GM18505 (cell line): Measurements from ENCODE around the gene BCL10.
A peak's percentile ranks its signal among the peaks of the same experiment; 100 is the strongest.
"Not testable (repeated sequence)": the region's sequence is repeated elsewhere in the genome, so short reads cannot be mapped to it uniquely, and the experiment has no call there.

Experiments used
- ATAC-seq: cut with Tn5 transposase; IDR thresholded peaks from one replicate; pipeline ENCODE4 v1.9.1; 2021; ENCODE audit not compliant: unreplicated experiment
- POLR2A ChIP-seq: IDR thresholded peaks from 4 replicates; pipeline ENCODE4 v1.6.1; 2011; ENCODE audit warnings: borderline replicate concordance; ENCODE audit not compliant: insufficient read depth, insufficient read length; ENCODE audit errors: extremely low read depth

Gene BCL10

GRCh38 chr1:85262985-85263384 is 13.4 kb downstream of the BCL10 start:
- no peak for TF ChIP-seq POLR2A
- no peak for ATAC-seq

GRCh38 chr1:85259912-85260274 is 16.5 kb downstream of the BCL10 start:
- no peak for TF ChIP-seq POLR2A

GRCh38 chr1:85259118-85259911 is 17.1 kb downstream of the BCL10 start, which contains the start of gene C1orf52:
Gene C1orf52, minus strand, starts transcription at chr1:85259662. Its CDS starts 29 bp downstream, at chr1:85259633.
- ATAC-seq, result peak; percentile 99
- TF ChIP-seq POLR2A, result peak; percentile 97

More at GRCh38 chr1:85259912-85260274, 16.5 kb downstream of the BCL10 start:
- ATAC-seq, result no peak

- ATAC-seq, result peak; percentile 1
- TF ChIP-seq POLR2A, result no peak
Measured at GRCh38 chr1:85258536-85259117, 17.8 kb downstream of the BCL10 start.

GRCh38 chr1:85249042-85249441 is 27.4 kb downstream of the BCL10 start:
- not testable (repeated sequence) for ATAC-seq

- TF ChIP-seq POLR2A, result no peak
- no peak for ATAC-seq
Measured at GRCh38 chr1:85245891-85246290, 30.5 kb downstream of the BCL10 start.

- no peak for TF ChIP-seq POLR2A
- ATAC-seq, result no peak
Measured at GRCh38 chr1:85245456-85245855, 31.0 kb downstream of the BCL10 start.

GRCh38 chr1:85244271-85245061 is 32.0 kb downstream of the BCL10 start:
- TF ChIP-seq POLR2A, result no peak
- ATAC-seq, result no peak

GRCh38 chr1:85243372-85243771 is 33.1 kb downstream of the BCL10 start:
- TF ChIP-seq POLR2A, result no peak
- no peak for ATAC-seq

GRCh38 chr1:85240643-85241042 is 35.8 kb downstream of the BCL10 start:
- ATAC-seq, result no peak
- TF ChIP-seq POLR2A, result no peak

- no peak for ATAC-seq
- no peak for TF ChIP-seq POLR2A
Measured at GRCh38 chr1:85240174-85240601, 36.2 kb downstream of the BCL10 start.

GRCh38 chr1:85237613-85238012 is 38.8 kb downstream of the BCL10 start:
- TF ChIP-seq POLR2A, result no peak
- ATAC-seq, result no peak

- TF ChIP-seq POLR2A, result no peak
- ATAC-seq, result no peak
Measured at GRCh38 chr1:85230305-85230977, 46.0 kb downstream of the BCL10 start.

GRCh38 chr1:85229574-85230097 is 46.8 kb downstream of the BCL10 start:
- no peak for TF ChIP-seq POLR2A
- no peak for ATAC-seq

- ATAC-seq, result no peak
- no peak for TF ChIP-seq POLR2A
Measured at GRCh38 chr1:85228972-85229371, 47.5 kb downstream of the BCL10 start.
